Fibroblast of lung (primary cell): ENCODE measurements around the gene OXCT1.

Source experiments
- EZH2 ChIP-seq: IDR thresholded peaks from 2 replicates; pipeline ENCODE4 v1.5.1; 2012; ENCODE audit warnings: low read length, control low read depth, mild to moderate bottlenecking; ENCODE audit errors: missing control alignments
- TF ChIP-seq, protein P1 (sequence below), 2 donors: IDR thresholded peaks in 1 of 2; conservative IDR thresholded peaks in 1 of 2; 1 replicate in 1 of 2; 2 replicates in 1 of 2; pipeline ENCODE4 v1.5.1; 2011 to 2012; ENCODE audit warnings: low read length in 2 of 2, control low read depth in 1 of 2, inconsistent platforms in 1 of 2, low read depth in 1 of 2, mild to moderate bottlenecking in 1 of 2

DNA sequence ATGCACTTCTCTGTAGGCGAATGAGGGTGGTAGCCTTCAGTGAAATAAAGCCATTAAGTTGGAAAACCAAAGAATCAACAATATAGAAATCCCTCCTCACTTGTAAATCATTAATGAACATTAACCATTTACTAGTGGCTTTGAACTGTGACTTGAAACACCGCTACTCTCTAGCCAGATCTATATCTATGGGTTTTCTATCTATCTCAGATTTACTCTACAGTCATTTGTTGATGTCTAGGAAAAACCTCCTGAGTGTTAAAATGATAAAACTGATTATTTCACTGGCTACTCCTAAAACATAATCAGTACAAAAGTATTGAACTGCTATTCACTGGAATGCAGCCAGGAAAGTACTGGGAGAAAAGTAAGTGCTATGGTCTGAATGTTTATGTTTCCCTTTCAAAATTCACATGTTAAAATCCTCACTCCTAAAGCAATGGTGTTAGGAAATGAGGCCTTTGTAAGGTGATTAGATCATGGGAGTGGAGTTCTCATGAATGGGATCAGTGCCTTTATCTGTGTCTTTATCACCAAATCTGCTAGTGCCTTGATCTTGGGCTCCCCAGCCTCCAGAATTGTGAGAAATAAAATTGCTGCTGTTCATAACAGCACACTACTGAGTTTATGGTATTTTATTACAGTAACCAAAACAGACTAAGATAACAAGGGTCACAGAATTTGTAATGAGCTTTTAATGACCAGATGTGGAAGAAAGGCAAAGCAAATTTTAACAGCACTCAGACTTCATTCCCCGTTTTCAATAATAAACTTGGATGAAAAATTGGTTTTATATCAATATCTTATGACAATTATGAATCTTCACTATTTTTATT, 8.6 kb upstream of the OXCT1 start:
- no peak for TF ChIP-seq EZH2
- TF ChIP-seq, protein P1, sequence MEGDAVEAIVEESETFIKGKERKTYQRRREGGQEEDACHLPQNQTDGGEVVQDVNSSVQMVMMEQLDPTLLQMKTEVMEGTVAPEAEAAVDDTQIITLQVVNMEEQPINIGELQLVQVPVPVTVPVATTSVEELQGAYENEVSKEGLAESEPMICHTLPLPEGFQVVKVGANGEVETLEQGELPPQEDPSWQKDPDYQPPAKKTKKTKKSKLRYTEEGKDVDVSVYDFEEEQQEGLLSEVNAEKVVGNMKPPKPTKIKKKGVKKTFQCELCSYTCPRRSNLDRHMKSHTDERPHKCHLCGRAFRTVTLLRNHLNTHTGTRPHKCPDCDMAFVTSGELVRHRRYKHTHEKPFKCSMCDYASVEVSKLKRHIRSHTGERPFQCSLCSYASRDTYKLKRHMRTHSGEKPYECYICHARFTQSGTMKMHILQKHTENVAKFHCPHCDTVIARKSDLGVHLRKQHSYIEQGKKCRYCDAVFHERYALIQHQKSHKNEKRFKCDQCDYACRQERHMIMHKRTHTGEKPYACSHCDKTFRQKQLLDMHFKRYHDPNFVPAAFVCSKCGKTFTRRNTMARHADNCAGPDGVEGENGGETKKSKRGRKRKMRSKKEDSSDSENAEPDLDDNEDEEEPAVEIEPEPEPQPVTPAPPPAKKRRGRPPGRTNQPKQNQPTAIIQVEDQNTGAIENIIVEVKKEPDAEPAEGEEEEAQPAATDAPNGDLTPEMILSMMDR (conservative IDR thresholded peaks at IDR 0.05 in 1 of 2, IDR thresholded peaks at IDR 0.05 in 1 of 2; ENCODE audit: low read depth in 1 of 2, low read length in 2 of 2), result no peak
